NCI-H1105 (cell line): ENCODE data around the gene FKBP11.

Experiments used
- DNase-seq: peaks from one replicate; lab custom pipeline; 2025; lab: John Stamatoyannopoulos, UW

The FKBP11 gene

GRCh38 chr12:48925304-48926011, at the start of gene FKBP11:
Gene FKBP11, minus strand, starts transcription at chr12:48925492. Its CDS starts 64 bp downstream, at chr12:48925428.
- DNase-seq, result no peak

GRCh38 chr12:48973941-48974673, 48.8 kb upstream of the FKBP11 start:
- no peak for DNase-seq

GRCh38 chr12:48973531-48973930, 48.2 kb upstream of the FKBP11 start:
- no peak for DNase-seq

- no peak for DNase-seq
These were observed 47.7 kb upstream of the FKBP11 start for GRCh38 chr12:48972952-48973483.

GRCh38 chr12:48972213-48972951, 47.1 kb upstream of the FKBP11 start:
- no peak for DNase-seq

- DNase-seq, result no peak
These were observed 45.5 kb upstream of the FKBP11 start for GRCh38 chr12:48970702-48971334.

- DNase-seq, result no peak
These were observed 44.8 kb upstream of the FKBP11 start for GRCh38 chr12:48969833-48970701.

- no peak for DNase-seq
These were observed 44.0 kb upstream of the FKBP11 start for GRCh38 chr12:48969160-48969771.

- no peak for DNase-seq
These were observed 43.2 kb upstream of the FKBP11 start for GRCh38 chr12:48968467-48968866.

- no peak for DNase-seq
These were observed 42.7 kb upstream of the FKBP11 start for GRCh38 chr12:48967991-48968390.

GRCh38 chr12:48966177-48966895, 41.0 kb upstream of the FKBP11 start:
- no peak for DNase-seq

- no peak for DNase-seq
These were observed 40.1 kb upstream of the FKBP11 start for GRCh38 chr12:48965298-48965838.

GRCh38 chr12:48961801-48962200, 36.5 kb upstream of the FKBP11 start:
- DNase-seq, result no peak

- DNase-seq, result no peak
These were observed 36.0 kb upstream of the FKBP11 start for GRCh38 chr12:48961331-48961730.

GRCh38 chr12:48960834-48961233, 35.5 kb upstream of the FKBP11 start:
- DNase-seq, result no peak

GRCh38 chr12:48958049-48958388, 32.7 kb upstream of the FKBP11 start:
- no peak for DNase-seq

GRCh38 chr12:48957141-48958048, 32.1 kb upstream of the FKBP11 start, which contains the start of gene ARF3:
Gene ARF3, minus strand, starts transcription at chr12:48957487. Its CDS starts 16,392 bp downstream, at chr12:48941095.
- peak; percentile 84 for DNase-seq

- DNase-seq, result peak; percentile 68
These were observed 31.2 kb upstream of the FKBP11 start for GRCh38 chr12:48956279-48957140.
